22Rv1 (cell line): ENCODE data around the gene LIN7C.

ENCODE experiments used
- CTCF ChIP-seq: fragments of 450-650 bp; IDR thresholded peaks from 2 replicates; pipeline ENCODE4 v1.5.1; 2017; ENCODE audit warnings: mild to moderate bottlenecking
- ZFX ChIP-seq: fragments of 450-650 bp; IDR thresholded peaks from 2 replicates; pipeline ENCODE4 v1.6.1; 2017; ENCODE audit warnings: antibody characterized with exemption, borderline replicate concordance

GRCh38 chr11:27477243-27477642, 29.3 kb downstream of the LIN7C start:
- no peak for TF ChIP-seq CTCF
- TF ChIP-seq ZFX = no peak
